CD1c-positive myeloid dendritic cell (primary cell): ENCODE results near the gene RABGAP1L.
"Not testable (repeated sequence)": the region's sequence is repeated elsewhere in the genome, so short reads cannot be mapped to it uniquely, and the experiment has no call there.

Source experiments
- DNase-seq: peaks from one replicate; pipeline ENCODE4 v3.0.0-alpha.2; 2016; ENCODE audit errors: extremely low spot score

RABGAP1L gene

GRCh38 chr1:174159252-174160108 lies at the start of gene RABGAP1L:
Gene RABGAP1L (plus strand): TSS chr1:174159520.
- peak; percentile 96 for DNase-seq

GRCh38 chr1:174110053-174110452 lies 49.3 kb upstream of the RABGAP1L start:
- peak; percentile 7 for DNase-seq

- no peak for DNase-seq
Observed at GRCh38 chr1:174112489-174113162, 46.7 kb upstream of the RABGAP1L start.

- no peak for DNase-seq
Observed at GRCh38 chr1:174114106-174114505, 45.2 kb upstream of the RABGAP1L start.

- peak; percentile 44 for DNase-seq
Observed at GRCh38 chr1:174114788-174115448, 44.4 kb upstream of the RABGAP1L start.

GRCh38 chr1:174116042-174116441 lies 43.3 kb upstream of the RABGAP1L start:
- DNase-seq: no peak

GRCh38 chr1:174118751-174119150 lies 40.6 kb upstream of the RABGAP1L start:
- DNase-seq: no peak

- not testable (repeated sequence) for DNase-seq
Observed at GRCh38 chr1:174122318-174122717, 37.0 kb upstream of the RABGAP1L start.

- DNase-seq: no peak
Observed at GRCh38 chr1:174123843-174124242, 35.5 kb upstream of the RABGAP1L start.

GRCh38 chr1:174127176-174127575 lies 32.1 kb upstream of the RABGAP1L start:
- not testable (repeated sequence) for DNase-seq

GRCh38 chr1:174131032-174131638 lies 28.2 kb upstream of the RABGAP1L start:
- DNase-seq: no peak

- DNase-seq: no peak
Observed at GRCh38 chr1:174134003-174134659, 25.2 kb upstream of the RABGAP1L start.

GRCh38 chr1:174135211-174135610 lies 24.1 kb upstream of the RABGAP1L start:
- no peak for DNase-seq

- no peak for DNase-seq
Observed at GRCh38 chr1:174136714-174137113, 22.6 kb upstream of the RABGAP1L start.

GRCh38 chr1:174142836-174143235 lies 16.5 kb upstream of the RABGAP1L start:
- no peak for DNase-seq

GRCh38 chr1:174143727-174144396 lies 15.5 kb upstream of the RABGAP1L start:
- DNase-seq: not testable (repeated sequence)

- not testable (repeated sequence) for DNase-seq
Observed at GRCh38 chr1:174144397-174144783, 14.9 kb upstream of the RABGAP1L start.

GRCh38 chr1:174149216-174149615 lies 10.1 kb upstream of the RABGAP1L start:
- no peak for DNase-seq

GRCh38 chr1:174150499-174150898 lies 8.8 kb upstream of the RABGAP1L start:
- no peak for DNase-seq

- DNase-seq: no peak
Observed at GRCh38 chr1:174152427-174152826, 6.9 kb upstream of the RABGAP1L start.
